Activated CD4-positive, alpha-beta T cell treated with anti-CD3 and anti-CD28 coated beads, Interleukin-2, amount 50 U/mL, for 16 hours (primary cell): Measurements from ENCODE around the gene NBEA.
A peak's percentile ranks its signal among the peaks of the same experiment; 100 is the strongest.

Source experiments
- DNase-seq: peaks from one replicate; pipeline ENCODE4 v3.0.0-alpha.2; 2020

NBEA gene

GRCh38 chr13:35411059-35411744 is 469.1 kb downstream of the NBEA start:
- no peak for DNase-seq

GRCh38 chr13:35448465-35448864 is 506.4 kb downstream of the NBEA start:
- no peak for DNase-seq

- DNase-seq = no peak
Observed at GRCh38 chr13:35449821-35450220, 507.8 kb downstream of the NBEA start.

- DNase-seq = no peak
Observed at GRCh38 chr13:35455022-35455421, 513.0 kb downstream of the NBEA start.

GRCh38 chr13:35457258-35457657 is 515.2 kb downstream of the NBEA start:
- DNase-seq = no peak

GRCh38 chr13:35460061-35460460 is 518.0 kb downstream of the NBEA start:
- no peak for DNase-seq

GRCh38 chr13:35465371-35465770 is 523.3 kb downstream of the NBEA start:
- DNase-seq = no peak

- DNase-seq = no peak
Observed at GRCh38 chr13:35468195-35468594, 526.1 kb downstream of the NBEA start.

- DNase-seq = no peak
Observed at GRCh38 chr13:35469806-35470525, 527.9 kb downstream of the NBEA start.

GRCh38 chr13:35470671-35471661 is 528.9 kb downstream of the NBEA start:
- DNase-seq = no peak

- no peak for DNase-seq
Observed at GRCh38 chr13:35471706-35472322, 529.7 kb downstream of the NBEA start.

GRCh38 chr13:35472323-35472881 is 530.3 kb downstream of the NBEA start:
- peak; percentile 16 for DNase-seq

GRCh38 chr13:35473206-35473775 is 531.2 kb downstream of the NBEA start:
- no peak for DNase-seq

- no peak for DNase-seq
Observed at GRCh38 chr13:35473802-35474201, 531.7 kb downstream of the NBEA start.

GRCh38 chr13:35474496-35475211 is 532.6 kb downstream of the NBEA start:
- no peak for DNase-seq

- DNase-seq = no peak
Observed at GRCh38 chr13:35475212-35475959, 533.3 kb downstream of the NBEA start.

GRCh38 chr13:35475960-35476943 is 534.2 kb downstream of the NBEA start, which contains the start of gene MAB21L1:
TSS of gene MAB21L1 (minus strand) at chr13:35476689. CDS start at chr13:35476138, 551 bp downstream.
- DNase-seq = no peak

GRCh38 chr13:35477386-35477946 is 535.4 kb downstream of the NBEA start:
- DNase-seq = no peak
